Measurements from ENCODE around the gene SNX24. TPM values are rescaled to one million over a fixed set of nuclear protein-coding genes. Genes with fewer than 3 reads are reported as not detected.
A peak's percentile ranks its signal among the peaks of the same experiment; 100 is the strongest.

Gene SNX24
- total RNA-seq, 2 donors from 2014 or later: 3.9 to 8.7 TPM

GRCh38 chr5:122985006-122985700 is 139.7 kb downstream of the SNX24 start:
- no peaks in the 10 kb centered on the region for H3K36me3 Mint-ChIP-seq (ENCODE audit: insufficient read depth in 2 of 2)
- no peaks in the 10 kb centered on the region for H3K9me3 Mint-ChIP-seq
- DNase-seq (no peak), ATAC-seq (replicated peaks in 1 of 2) (no peak)
- H3K27me3 Mint-ChIP-seq (ENCODE audit: low read depth): no peaks in the 10 kb centered on the region
- H3K4me1 Mint-ChIP-seq (ENCODE audit: low read depth): no peaks in the 10 kb centered on the region
- no peak overlapping the region for H3K27ac Mint-ChIP-seq
- no peak overlapping the region for H3K4me3 Mint-ChIP-seq

GRCh38 chr5:122985954-122986721 is 140.7 kb downstream of the SNX24 start:
- Mint-ChIP-seq H3K36me3 (ENCODE audit: insufficient read depth in 2 of 2) (no peaks in the 10 kb centered on the region), H3K27ac (no peak overlapping the region), H3K4me1 (ENCODE audit: low read depth) (no peaks in the 10 kb centered on the region), H3K9me3 (no peaks in the 10 kb centered on the region), H3K4me3 (no peak overlapping the region), H3K27me3 (ENCODE audit: low read depth) (no peaks in the 10 kb centered on the region)
- peak in 1 of 2 donors; percentile 4 for DNase-seq
- peak in 1 of 2 donors; percentile 69 for ATAC-seq (replicated peaks in 1 of 2)

GRCh38 chr5:122996091-122996490 is 150.7 kb downstream of the SNX24 start:
- DNase-seq: no peak
- no peaks in the 10 kb centered on the region for H3K4me1 Mint-ChIP-seq (ENCODE audit: low read depth)
- no peaks in the 10 kb centered on the region for H3K9me3 Mint-ChIP-seq
- no peak overlapping the region for H3K27ac Mint-ChIP-seq
- H3K36me3 Mint-ChIP-seq (ENCODE audit: insufficient read depth in 2 of 2): no peaks in the 10 kb centered on the region
- no peaks in the 10 kb centered on the region for H3K27me3 Mint-ChIP-seq (ENCODE audit: low read depth)
- no peak for ATAC-seq (replicated peaks in 1 of 2)
- H3K4me3 Mint-ChIP-seq: no peak overlapping the region

GRCh38 chr5:122997294-122997693 is 151.9 kb downstream of the SNX24 start:
- no peak overlapping the region for H3K4me3 Mint-ChIP-seq
- no peaks in the 10 kb centered on the region for H3K4me1 Mint-ChIP-seq (ENCODE audit: low read depth)
- no peak for DNase-seq
- H3K9me3 Mint-ChIP-seq: no peaks in the 10 kb centered on the region
- no peak for ATAC-seq (replicated peaks in 1 of 2)
- no peaks in the 10 kb centered on the region for H3K27me3 Mint-ChIP-seq (ENCODE audit: low read depth)
- H3K36me3 Mint-ChIP-seq (ENCODE audit: insufficient read depth in 2 of 2): no peaks in the 10 kb centered on the region
- no peak overlapping the region for H3K27ac Mint-ChIP-seq

GRCh38 chr5:122999947-123000563 is 154.6 kb downstream of the SNX24 start:
- ATAC-seq (replicated peaks in 1 of 2) (peak; percentile 45 to 51), DNase-seq (peak; percentile 49 to 62)
- no peak overlapping the region for H3K4me3 Mint-ChIP-seq
- no peaks in the 10 kb centered on the region for H3K4me1 Mint-ChIP-seq (ENCODE audit: low read depth)
- no peaks in the 10 kb centered on the region for H3K36me3 Mint-ChIP-seq (ENCODE audit: insufficient read depth in 2 of 2)
- H3K27ac Mint-ChIP-seq: no peak overlapping the region
- H3K9me3 Mint-ChIP-seq: no peaks in the 10 kb centered on the region
- H3K27me3 Mint-ChIP-seq (ENCODE audit: low read depth): no peaks in the 10 kb centered on the region

GRCh38 chr5:123000731-123001130 is 155.3 kb downstream of the SNX24 start:
- no peak for ATAC-seq (replicated peaks in 1 of 2)
- Mint-ChIP-seq H3K4me3 (no peak overlapping the region), H3K9me3 (no peaks in the 10 kb centered on the region), H3K4me1 (ENCODE audit: low read depth) (no peaks in the 10 kb centered on the region), H3K27me3 (ENCODE audit: low read depth) (no peaks in the 10 kb centered on the region), H3K36me3 (ENCODE audit: insufficient read depth in 2 of 2) (no peaks in the 10 kb centered on the region), H3K27ac (no peak overlapping the region)
- DNase-seq: no peak

GRCh38 chr5:123001808-123002207 is 156.4 kb downstream of the SNX24 start:
- no peak for DNase-seq
- no peak overlapping the region for H3K4me3 Mint-ChIP-seq
- no peak for ATAC-seq (replicated peaks in 1 of 2)
- H3K9me3 Mint-ChIP-seq: no peaks in the 10 kb centered on the region
- no peaks in the 10 kb centered on the region for H3K36me3 Mint-ChIP-seq (ENCODE audit: insufficient read depth in 2 of 2)
- no peak overlapping the region for H3K27ac Mint-ChIP-seq
- no peaks in the 10 kb centered on the region for H3K27me3 Mint-ChIP-seq (ENCODE audit: low read depth)
- no peaks in the 10 kb centered on the region for H3K4me1 Mint-ChIP-seq (ENCODE audit: low read depth)

- Mint-ChIP-seq H3K9me3 (no peaks in the 10 kb centered on the region), H3K4me1 (ENCODE audit: low read depth) (no peaks in the 10 kb centered on the region), H3K27ac (no peak overlapping the region), H3K27me3 (ENCODE audit: low read depth) (no peaks in the 10 kb centered on the region), H3K4me3 (no peak overlapping the region), H3K36me3 (ENCODE audit: insufficient read depth in 2 of 2) (no peaks in the 10 kb centered on the region)
- DNase-seq (no peak), ATAC-seq (replicated peaks in 1 of 2) (no peak)
These were observed 161.8 kb downstream of the SNX24 start for GRCh38 chr5:123007182-123007581.

GRCh38 chr5:123007754-123008153 is 162.3 kb downstream of the SNX24 start:
- Mint-ChIP-seq H3K4me3 (no peak overlapping the region), H3K36me3 (ENCODE audit: insufficient read depth in 2 of 2) (no peaks in the 10 kb centered on the region), H3K9me3 (no peaks in the 10 kb centered on the region), H3K27me3 (ENCODE audit: low read depth) (no peaks in the 10 kb centered on the region), H3K4me1 (ENCODE audit: low read depth) (no peaks in the 10 kb centered on the region), H3K27ac (no peak overlapping the region)
- ATAC-seq (replicated peaks in 1 of 2) (no peak), DNase-seq (no peak)

- Mint-ChIP-seq H3K27me3 (ENCODE audit: low read depth) (no peaks in the 10 kb centered on the region), H3K9me3 (no peaks in the 10 kb centered on the region), H3K4me3 (no peak overlapping the region), H3K27ac (no peak overlapping the region), H3K4me1 (ENCODE audit: low read depth) (no peaks in the 10 kb centered on the region), H3K36me3 (ENCODE audit: insufficient read depth in 2 of 2) (no peaks in the 10 kb centered on the region)
- no peak for ATAC-seq (replicated peaks in 1 of 2)
- DNase-seq: no peak
These were observed 166.9 kb downstream of the SNX24 start for GRCh38 chr5:123012321-123012720.

GRCh38 chr5:123014689-123015088 is 169.3 kb downstream of the SNX24 start:
- ATAC-seq (replicated peaks in 1 of 2): no peak
- Mint-ChIP-seq H3K36me3 (ENCODE audit: insufficient read depth in 2 of 2) (no peaks in the 10 kb centered on the region), H3K9me3 (no peaks in the 10 kb centered on the region), H3K27ac (no peak overlapping the region), H3K4me3 (no peak overlapping the region), H3K4me1 (ENCODE audit: low read depth) (no peaks in the 10 kb centered on the region), H3K27me3 (ENCODE audit: low read depth) (no peaks in the 10 kb centered on the region)
- no peak for DNase-seq

GRCh38 chr5:123028222-123028621 is 182.8 kb downstream of the SNX24 start:
- ATAC-seq (replicated peaks in 1 of 2) (no peak), DNase-seq (no peak)
- Mint-ChIP-seq H3K4me3 (no peak overlapping the region), H3K4me1 (ENCODE audit: low read depth) (no peaks in the 10 kb centered on the region), H3K9me3 (peaks cover 0 to 1% of the 10 kb centered on the region in 2 donors), H3K27me3 (ENCODE audit: low read depth) (peaks cover 26% of the 10 kb centered on the region), H3K36me3 (ENCODE audit: insufficient read depth in 2 of 2) (no peaks in the 10 kb centered on the region), H3K27ac (no peak overlapping the region)

GRCh38 chr5:123033157-123033671 is 187.8 kb downstream of the SNX24 start:
- peaks cover 12% of the 10 kb centered on the region for H3K4me1 Mint-ChIP-seq (ENCODE audit: low read depth)

More at GRCh38 chr5:123033157-123033671, 187.8 kb downstream of the SNX24 start:
- Mint-ChIP-seq H3K36me3 (ENCODE audit: insufficient read depth in 2 of 2) (no peaks in the 10 kb centered on the region), H3K27ac (no peak overlapping the region), H3K27me3 (ENCODE audit: low read depth) (peaks cover 65% of the 10 kb centered on the region), H3K4me3 (no peak overlapping the region), H3K9me3 (no peaks in the 10 kb centered on the region)
- ATAC-seq (replicated peaks in 1 of 2): no peak
- DNase-seq: no peak
